K562 (cell line): ENCODE data around the gene HMGN1. TPM values are rescaled to one million over a fixed set of nuclear protein-coding genes. Genes with fewer than 3 reads are reported as not detected.

Source experiments
- ATAC-seq: fragments of 200-7000 bp; cut with Tn5 transposase; 3 replicates; pipeline ENCODE4 v1.9.1; 2020; ENCODE audit warnings: moderate library complexity
- BruUV-seq: library from RNA; stranded (reverse); fragments of 400-500 nt; replicated peaks from 2 replicates; lab custom pipeline; 2021; lab: Mats Ljungman, UMichigan
- CTCF ChIA-PET: fragments of 300-600 bp; formaldehyde crosslinking; extraction: SDS; loops from one replicate; lab custom pipeline; 2021; ENCODE audit warnings: low intra/inter-chr PET ratio; lab: Yijun Ruan, JAX
- POLR2A ChIA-PET: fragments of 300-600, 350-650 bp; sonication (Branson Sonifier 250); formaldehyde crosslinking; extraction: SDS; loops from one replicate; lab custom pipeline; 2021; ENCODE audit warnings: antibody characterized with exemption, inconsistent platforms; lab: Yijun Ruan, JAX
- DNase-seq, 4 experiments: peaks; one replicate each; pipeline versions ENCODE4 v3.0.0 to v3.0.0-alpha.2; 2011 to 2018; ENCODE audit warnings: low spot score in 3 of 4, mixed read lengths in 3 of 4; ENCODE audit errors: extremely low read depth in 1 of 4
- FAIRE-seq: peaks from 2 replicates; lab custom pipeline; 2011; peaks lifted over from hg19 to GRCh38; lab: Jason Lieb, UNC
- H2AFZ ChIP-seq: 2 replicates; pipeline ENCODE4 v1.6.0; 2011; ENCODE audit warnings: low read depth, low read length, control low read depth, inconsistent platforms
- H3K27ac ChIP-seq: fragments of 200-600 bp; 3 replicates; pipeline ENCODE4 v1.8.0; 2011; ENCODE audit warnings: low read depth, mild to moderate bottlenecking, control low read depth, inconsistent platforms, low read length, moderate library complexity, mixed read lengths; ENCODE audit errors: extremely low read depth
- H3K27me3 ChIP-seq, 2 experiments: fragments of 300-600 bp in 1 of 2; 2 replicates in 1 of 2; 3 replicates in 1 of 2; pipeline versions ENCODE4 v1.6.0 to v1.8.0; 2011; ENCODE audit warnings: inconsistent platforms in 2 of 2, low read length in 2 of 2, mild to moderate bottlenecking in 1 of 2, mixed read lengths in 1 of 2, moderate library complexity in 1 of 2; ENCODE audit not compliant: control insufficient read depth in 2 of 2, insufficient read depth in 2 of 2
- H3K36me3 ChIP-seq: fragments of 300-600 bp; 3 replicates; pipeline ENCODE4 v1.8.0; 2011; ENCODE audit warnings: mild to moderate bottlenecking, low read length, inconsistent platforms; ENCODE audit not compliant: control insufficient read depth, insufficient read depth
- H3K4me1 ChIP-seq, 2 experiments: fragments of 200-600 bp in 1 of 2; replicated peaks in 1 of 2; 2 replicates in 1 of 2; 3 replicates in 1 of 2; pipeline versions ENCODE4 v1.5.1 to v1.8.0; 2011; ENCODE audit warnings: inconsistent platforms in 2 of 2, low read length in 2 of 2, mild to moderate bottlenecking in 1 of 2, mixed read lengths in 1 of 2, moderate library complexity in 1 of 2; ENCODE audit not compliant: control insufficient read depth in 2 of 2, insufficient read depth in 2 of 2
- H3K4me2 ChIP-seq: 2 replicates; pipeline ENCODE4 v1.6.1; 2011; ENCODE audit warnings: low read length, control low read depth, inconsistent platforms, mixed read lengths; ENCODE audit not compliant: insufficient read depth
- H3K4me3 ChIP-seq: fragments of 200-600 bp; sonication (generic), shearing (Covaris generic); 2 replicates; pipeline ENCODE4 v1.5.1; 2016; ENCODE audit warnings: control low read depth, inconsistent platforms
- H3K79me2 ChIP-seq: fragments of 200-600 bp; 3 replicates; pipeline ENCODE4 v1.8.0; 2011; ENCODE audit warnings: low read length, inconsistent platforms; ENCODE audit not compliant: control insufficient read depth, insufficient read depth
- H3K9ac ChIP-seq, 2 experiments: 2 replicates each; pipeline versions ENCODE4 v1.6.0 to v1.6.1; 2011; ENCODE audit warnings: low read depth in 2 of 2, low read length in 2 of 2, control low read depth in 1 of 2, inconsistent platforms in 1 of 2, mild to moderate bottlenecking in 1 of 2, mixed read lengths in 1 of 2; ENCODE audit not compliant: insufficient read depth in 1 of 2
- H3K9me1 ChIP-seq: one replicate; pipeline ENCODE4 v1.6.0; 2011; ENCODE audit warnings: inconsistent platforms, mild to moderate bottlenecking, low read length, moderate library complexity; ENCODE audit not compliant: control insufficient read depth, insufficient read depth
- H3K9me3 ChIP-seq: replicated peaks from 2 replicates; pipeline ENCODE4 v1.5.1; 2011; ENCODE audit warnings: low read depth, low read length, inconsistent platforms; ENCODE audit not compliant: control insufficient read depth, insufficient read depth
- H4K20me1 ChIP-seq: replicated peaks from 2 replicates; pipeline ENCODE4 v1.6.1; 2011; ENCODE audit warnings: low read length, inconsistent platforms, mixed read lengths; ENCODE audit not compliant: control insufficient read depth, insufficient read depth
- CBX8 ChIP-seq: fragments of 200-600 bp; sonication (generic); IDR thresholded peaks from 2 replicates; pipeline ENCODE4 v1.6.1; 2012; ENCODE audit warnings: borderline replicate concordance, mixed run types, low read depth, mild to moderate bottlenecking, moderate library complexity, mixed read lengths, low read length, control low read depth, inconsistent platforms; ENCODE audit not compliant: poor library complexity, severe bottlenecking; ENCODE audit errors: extremely low read depth
- CREB1 ChIP-seq, 2 experiments: sonication (generic) in 1 of 2; formaldehyde crosslinking in 1 of 2; IDR thresholded peaks; 2 replicates each; pipeline versions ENCODE4 v1.6.1 to v1.8.0; 2012 to 2022; ENCODE audit warnings: inconsistent platforms in 1 of 2, mild to moderate bottlenecking in 1 of 2, missing genetic modification reagents in 1 of 2, moderate library complexity in 1 of 2
- DPF2 ChIP-seq: fragments of 450-650 bp; IDR thresholded peaks from 2 replicates; pipeline ENCODE4 v1.6.1; 2016
- FOXP1 ChIP-seq: sonication (generic); formaldehyde crosslinking; IDR thresholded peaks from 2 replicates; pipeline ENCODE4 v1.8.0; 2022; ENCODE audit warnings: mild to moderate bottlenecking, missing genetic modification reagents
- KAT7 ChIP-seq: sonication (generic); formaldehyde crosslinking; IDR thresholded peaks from 2 replicates; pipeline ENCODE4 v1.8.0; 2022; ENCODE audit warnings: missing genetic modification reagents, mild to moderate bottlenecking, borderline replicate concordance
- LEF1 ChIP-seq: fragments of 450-650 bp; IDR thresholded peaks from 2 replicates; pipeline ENCODE4 v1.6.1; 2016; ENCODE audit warnings: mild to moderate bottlenecking
- MYC ChIP-seq, 2 experiments: fragments of 250-450 bp in 1 of 2; sonication (Bioruptor Pico) in 1 of 2; IDR thresholded peaks; 2 replicates each; pipeline versions ENCODE4 v1.5.1 to v1.6.1; 2012 to 2021; ENCODE audit warnings: low read depth in 2 of 2, borderline replicate concordance in 1 of 2, improper control_type of control experiment in 1 of 2, low read length in 1 of 2, mild to moderate bottlenecking in 1 of 2, moderate library complexity in 1 of 2
- POLR2AphosphoS5 ChIP-seq: IDR thresholded peaks from 2 replicates; pipeline ENCODE4 v1.6.1; 2011; ENCODE audit warnings: mild to moderate bottlenecking, low read depth, low read length, moderate library complexity; ENCODE audit not compliant: control insufficient read depth, insufficient read depth
- PTTG1 ChIP-seq: fragments of 450-650 bp; IDR thresholded peaks from 2 replicates; pipeline ENCODE4 v1.6.1; 2016; ENCODE audit warnings: low read depth, mild to moderate bottlenecking, missing genetic modification characterization, missing compliant biosample characterization
- RBM17 ChIP-seq: fragments of 200-400 bp; formaldehyde crosslinking; IDR thresholded peaks from 2 replicates; pipeline ENCODE4 v1.6.1; 2017; ENCODE audit warnings: low read depth, mild to moderate bottlenecking, low read length, borderline replicate concordance
- WGBS: fragments of 100-300 bp; shearing (Covaris generic); methylation state at CpG from one replicate; pipeline ENCODE4 v1.1.6; 2016; ENCODE audit warnings: low coverage, mixed read lengths; ENCODE audit not compliant: insufficient coverage; ENCODE audit errors: missing lambda C conversion rate; 5-methylcytosine and 5-hydroxymethylcytosine counted together
- in situ Hi-C: fragments of 300-500 bp; cut with MboI; formaldehyde crosslinking; loops from 4 replicates; pipeline ENCODE4 v1.15.0; 2018; ENCODE audit warnings: inconsistent platforms, mixed read lengths
- intact Hi-C: fragments of 100-400 bp; cut with micrococcal nuclease; formaldehyde crosslinking; loops from 2 replicates; pipeline ENCODE4 v1.14.2; 2022
- polyA plus RNA-seq, 8 experiments: library from polyadenylated mRNA; depleted of rRNA in 4 of 8; stranded (reverse) in 5 of 8; unstranded in 3 of 8; fragments of >200 nt; fragmentation: Nextera tagmentation in 2 of 8; fragmentation: Illumina TruSeq in 1 of 8; extraction: Ambion mirVana in 2 of 8; extraction: Trizol in 1 of 8; gene quantifications; 2 replicates each; pipeline versions ENCODE4 v1.2.1 to v1.2.3, GENCODE V29; 2011 to 2014; ENCODE audit warnings: inconsistent platforms in 1 of 8, missing spikeins in 1 of 8
- total RNA-seq, 7 experiments: library from RNA; depleted of rRNA in 6 of 7; stranded (reverse); fragments of >200 nt in 6 of 7; fragmentation: Illumina TruSeq in 2 of 7; extraction: Trizol in 2 of 7; gene quantifications; 2 replicates each; pipeline versions ENCODE4 v1.2.1 to v1.2.3, GENCODE V29; 2011 to 2021; ENCODE audit warnings: low replicate concordance in 1 of 7
- TF ChIP-seq, protein P1 (sequence below): sonication (generic); formaldehyde crosslinking; IDR thresholded peaks from 2 replicates; pipeline ENCODE4 v1.8.1; 2023; ENCODE audit warnings: mild to moderate bottlenecking, missing genetic modification reagents
- TF ChIP-seq, protein P2 (sequence below): sonication (generic); formaldehyde crosslinking; IDR thresholded peaks from 2 replicates; pipeline ENCODE4 v1.8.0; 2022; ENCODE audit warnings: mild to moderate bottlenecking, missing genetic modification reagents
- TF ChIP-seq, protein P3 (sequence below): fragments of 450-650 bp; IDR thresholded peaks from 2 replicates; pipeline ENCODE4 v1.6.1; 2016; ENCODE audit warnings: missing biosample characterization, missing genetic modification characterization

Gene HMGN1
- total and polyA plus RNA-seq, 9 of the 15 experiments (the other 6 are each of a cell fraction or from before 2014, with no cell fraction given): 124 to 626 (median 498) TPM

DNA sequence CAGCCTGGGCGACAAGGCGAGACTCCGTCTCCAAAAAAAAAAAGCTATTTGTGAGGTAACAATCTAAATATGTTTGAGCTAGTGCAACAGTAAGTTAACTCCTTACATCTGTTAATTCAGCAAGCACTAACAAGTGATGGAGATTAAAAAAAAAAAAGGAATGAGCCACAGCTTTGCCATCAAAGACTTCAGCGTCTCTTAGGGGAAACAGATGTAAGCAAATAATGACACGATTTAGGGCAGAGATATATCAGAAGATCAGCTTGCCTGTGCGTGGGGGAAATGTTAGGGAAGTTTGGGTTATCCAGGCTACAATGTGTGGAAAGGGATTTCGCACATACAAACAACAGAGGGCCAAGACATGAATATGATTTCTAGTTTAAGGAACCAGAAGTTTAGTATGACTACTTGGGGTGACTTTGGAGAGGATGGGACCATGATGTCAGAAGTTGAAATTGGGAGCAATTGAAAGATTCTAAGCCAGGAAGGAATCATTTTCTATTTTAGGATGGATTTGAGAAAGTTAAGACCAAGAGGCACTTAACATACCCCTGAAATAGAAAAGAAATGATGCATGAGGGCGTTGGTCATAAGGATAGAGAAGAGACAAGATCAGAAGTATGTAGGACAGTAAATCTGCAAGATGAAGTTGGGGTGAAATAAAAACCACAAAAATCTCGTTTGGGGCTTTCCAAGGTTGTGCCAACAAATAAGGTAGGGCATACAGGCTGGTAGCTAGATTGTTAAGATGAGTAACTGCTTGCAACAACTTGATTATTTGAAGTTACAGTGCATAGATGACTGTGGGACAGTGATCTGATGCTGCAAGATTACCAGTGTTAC, 33.1 kb downstream of the HMGN1 start:
- intact Hi-C loops: loop anchor here (10.0 kb wide), 1 partner anchor 131 kb away; the partner anchor contains the start of gene PSMG1
- TF ChIP-seq CBX8 (no peak), CREB1 (IDR thresholded peaks at IDR 0.05) (no peak), CREB1 (CRISPR knock-in tag; IDR thresholded peaks at IDR 0.05) (0 out of 2 replicates have a peak, but pooled peaks have one; percentile 17), RBM17 (no peak), FOXP1 (CRISPR knock-in tag) (no peak), POLR2AphosphoS5 (no peak), MYC (IDR thresholded peaks at IDR 0.05; ENCODE audit: low read depth, low read length) (no peak), MYC (CRISPR knock-in tag; IDR thresholded peaks at IDR 0.05; ENCODE audit: borderline replicate concordance, low read depth) (no peak), LEF1 (0 out of 2 replicates have a peak, but pooled peaks have one; percentile 9), PTTG1 (tag) (0 out of 2 replicates have a peak, but pooled peaks have one; percentile 28), DPF2 (0 out of 2 replicates have a peak, but pooled peaks have one; percentile 13), KAT7 (CRISPR knock-in tag) (0 out of 2 replicates have a peak, but pooled peaks have one; percentile 49)
- TF ChIP-seq, protein P1, sequence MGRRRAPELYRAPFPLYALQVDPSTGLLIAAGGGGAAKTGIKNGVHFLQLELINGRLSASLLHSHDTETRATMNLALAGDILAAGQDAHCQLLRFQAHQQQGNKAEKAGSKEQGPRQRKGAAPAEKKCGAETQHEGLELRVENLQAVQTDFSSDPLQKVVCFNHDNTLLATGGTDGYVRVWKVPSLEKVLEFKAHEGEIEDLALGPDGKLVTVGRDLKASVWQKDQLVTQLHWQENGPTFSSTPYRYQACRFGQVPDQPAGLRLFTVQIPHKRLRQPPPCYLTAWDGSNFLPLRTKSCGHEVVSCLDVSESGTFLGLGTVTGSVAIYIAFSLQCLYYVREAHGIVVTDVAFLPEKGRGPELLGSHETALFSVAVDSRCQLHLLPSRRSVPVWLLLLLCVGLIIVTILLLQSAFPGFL (CRISPR knock-in tag): peak; percentile 77; the same call in 1 of the 2 replicates
- TF ChIP-seq, protein P2, sequence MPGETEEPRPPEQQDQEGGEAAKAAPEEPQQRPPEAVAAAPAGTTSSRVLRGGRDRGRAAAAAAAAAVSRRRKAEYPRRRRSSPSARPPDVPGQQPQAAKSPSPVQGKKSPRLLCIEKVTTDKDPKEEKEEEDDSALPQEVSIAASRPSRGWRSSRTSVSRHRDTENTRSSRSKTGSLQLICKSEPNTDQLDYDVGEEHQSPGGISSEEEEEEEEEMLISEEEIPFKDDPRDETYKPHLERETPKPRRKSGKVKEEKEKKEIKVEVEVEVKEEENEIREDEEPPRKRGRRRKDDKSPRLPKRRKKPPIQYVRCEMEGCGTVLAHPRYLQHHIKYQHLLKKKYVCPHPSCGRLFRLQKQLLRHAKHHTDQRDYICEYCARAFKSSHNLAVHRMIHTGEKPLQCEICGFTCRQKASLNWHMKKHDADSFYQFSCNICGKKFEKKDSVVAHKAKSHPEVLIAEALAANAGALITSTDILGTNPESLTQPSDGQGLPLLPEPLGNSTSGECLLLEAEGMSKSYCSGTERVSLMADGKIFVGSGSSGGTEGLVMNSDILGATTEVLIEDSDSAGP (CRISPR knock-in tag): no peak
- TF ChIP-seq, protein P3, sequence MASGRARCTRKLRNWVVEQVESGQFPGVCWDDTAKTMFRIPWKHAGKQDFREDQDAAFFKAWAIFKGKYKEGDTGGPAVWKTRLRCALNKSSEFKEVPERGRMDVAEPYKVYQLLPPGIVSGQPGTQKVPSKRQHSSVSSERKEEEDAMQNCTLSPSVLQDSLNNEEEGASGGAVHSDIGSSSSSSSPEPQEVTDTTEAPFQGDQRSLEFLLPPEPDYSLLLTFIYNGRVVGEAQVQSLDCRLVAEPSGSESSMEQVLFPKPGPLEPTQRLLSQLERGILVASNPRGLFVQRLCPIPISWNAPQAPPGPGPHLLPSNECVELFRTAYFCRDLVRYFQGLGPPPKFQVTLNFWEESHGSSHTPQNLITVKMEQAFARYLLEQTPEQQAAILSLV (tag): no peak

More for the DNA sequence above, 33.1 kb downstream of the HMGN1 start:
- Histone ChIP-seq H3K27ac (no peak overlapping the region), H3K4me2 (no peak overlapping the region), H4K20me1 (peaks cover 9% of the 10 kb centered on the region), H3K4me1 (peaks cover 34 to 60% of the 10 kb centered on the region in 2 experiments), H3K79me2 (peaks cover 36% of the 10 kb centered on the region), H2AFZ (no peak overlapping the region), H3K36me3 (peaks cover 13% of the 10 kb centered on the region), H3K9me3 (0 out of 2 replicates have a peak, but pooled peaks cover 2% of the 10 kb centered on the region), H3K9ac (no peak overlapping the region), H3K27me3 (no peaks in the 10 kb centered on the region), H3K4me3 (no peak overlapping the region), H3K9me1 (no peaks in the 10 kb centered on the region)
- FAIRE-seq (no peak), ATAC-seq (no peak), DNase-seq (no peak)
- POLR2A ChIA-PET: interaction anchor here (0.6 to 7.1 kb wide), 8 partner anchors 11 to 111 kb away, joined by 3 to 73 read pairs (median 8); partner anchors contain the start of gene HMGN1
- CTCF ChIA-PET: interaction anchor here (0.6 kb wide), 1 partner anchor 130 kb away, joined by 3 read pairs; the partner anchor contains the start of gene LCA5L
- in situ Hi-C loops: loop anchor here (5.0 kb wide), 1 partner anchor 71 kb away; no protein-coding TSS in a partner anchor
- BruUV-seq: no TSS peak
- WGBS: 48% methylated on average over 9 of the region's 9 CpGs
